GM10266 (cell line): Measurements from ENCODE around the gene BAZ1B.
"Not testable (repeated sequence)": the region's sequence is repeated elsewhere in the genome, so short reads cannot be mapped to it uniquely, and the experiment has no call there.

Experiments used
- DNase-seq: peaks from one replicate; pipeline ENCODE4 v3.0.0; 2012; ENCODE audit errors: extremely low spot score
- TF ChIP-seq, protein P1 (sequence below): IDR thresholded peaks from 2 replicates; pipeline ENCODE4 v1.5.1; 2012; ENCODE audit warnings: mild to moderate bottlenecking, low read depth; ENCODE audit not compliant: control insufficient read depth, insufficient read depth; ENCODE audit errors: missing control alignments

The BAZ1B gene

GRCh38 chr7:73507556-73507955, 14.5 kb downstream of the BAZ1B start:
- no peak for DNase-seq
- TF ChIP-seq, protein P1, sequence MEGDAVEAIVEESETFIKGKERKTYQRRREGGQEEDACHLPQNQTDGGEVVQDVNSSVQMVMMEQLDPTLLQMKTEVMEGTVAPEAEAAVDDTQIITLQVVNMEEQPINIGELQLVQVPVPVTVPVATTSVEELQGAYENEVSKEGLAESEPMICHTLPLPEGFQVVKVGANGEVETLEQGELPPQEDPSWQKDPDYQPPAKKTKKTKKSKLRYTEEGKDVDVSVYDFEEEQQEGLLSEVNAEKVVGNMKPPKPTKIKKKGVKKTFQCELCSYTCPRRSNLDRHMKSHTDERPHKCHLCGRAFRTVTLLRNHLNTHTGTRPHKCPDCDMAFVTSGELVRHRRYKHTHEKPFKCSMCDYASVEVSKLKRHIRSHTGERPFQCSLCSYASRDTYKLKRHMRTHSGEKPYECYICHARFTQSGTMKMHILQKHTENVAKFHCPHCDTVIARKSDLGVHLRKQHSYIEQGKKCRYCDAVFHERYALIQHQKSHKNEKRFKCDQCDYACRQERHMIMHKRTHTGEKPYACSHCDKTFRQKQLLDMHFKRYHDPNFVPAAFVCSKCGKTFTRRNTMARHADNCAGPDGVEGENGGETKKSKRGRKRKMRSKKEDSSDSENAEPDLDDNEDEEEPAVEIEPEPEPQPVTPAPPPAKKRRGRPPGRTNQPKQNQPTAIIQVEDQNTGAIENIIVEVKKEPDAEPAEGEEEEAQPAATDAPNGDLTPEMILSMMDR, result no peak

DNA sequence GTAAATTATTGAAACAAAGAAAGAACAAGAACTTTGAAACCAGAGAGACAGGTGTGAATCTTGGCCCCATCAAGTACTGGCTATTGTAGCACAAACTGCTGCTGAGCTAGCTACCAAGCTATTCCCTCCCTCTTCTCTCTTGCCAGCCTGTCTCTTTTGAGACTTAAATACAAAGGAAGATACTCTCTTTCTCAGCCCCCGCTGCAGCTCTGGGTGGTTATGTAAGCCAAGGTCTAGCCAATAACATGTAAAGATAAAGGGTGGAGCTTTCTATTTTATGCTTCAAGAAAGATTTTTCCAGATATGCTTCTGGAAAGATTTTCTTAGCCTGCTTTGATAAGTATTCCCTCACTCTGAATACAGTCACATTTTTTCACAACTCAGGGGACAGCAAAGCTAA, 17.2 kb downstream of the BAZ1B start:
- DNase-seq, result no peak
- TF ChIP-seq, protein P1, result no peak

GRCh38 chr7:73504017-73504416, 18.1 kb downstream of the BAZ1B start:
- TF ChIP-seq, protein P1, result no peak
- no peak for DNase-seq

- DNase-seq, result no peak
- TF ChIP-seq, protein P1, result no peak
Observed at GRCh38 chr7:73503229-73503628, 18.9 kb downstream of the BAZ1B start.

DNA sequence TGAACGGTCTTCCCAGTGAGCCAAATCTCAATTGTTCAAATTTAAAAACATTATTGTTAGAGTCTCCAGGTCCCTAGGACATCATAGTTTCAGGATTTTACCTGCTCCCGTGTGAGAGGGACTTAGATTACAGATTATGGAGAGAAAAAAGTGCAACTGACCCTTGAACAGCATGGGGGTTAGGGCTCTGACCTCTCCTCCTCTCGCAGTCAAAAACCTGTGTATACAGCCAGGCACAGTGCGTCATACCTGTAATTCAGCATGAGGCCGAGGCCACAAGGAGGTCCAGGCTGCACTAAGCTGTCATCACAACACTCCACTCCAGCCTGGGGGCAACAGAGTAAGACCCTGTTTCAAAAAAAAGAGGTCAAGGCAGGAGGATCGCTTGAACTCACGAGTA, 25.5 kb downstream of the BAZ1B start:
- TF ChIP-seq, protein P1, result no peak
- DNase-seq, result no peak

- DNase-seq, result not testable (repeated sequence)
Observed at GRCh38 chr7:73495507-73495906, 26.6 kb downstream of the BAZ1B start.

GRCh38 chr7:73489976-73490375, 32.1 kb downstream of the BAZ1B start:
- no peak for DNase-seq
- TF ChIP-seq, protein P1, result no peak

DNA sequence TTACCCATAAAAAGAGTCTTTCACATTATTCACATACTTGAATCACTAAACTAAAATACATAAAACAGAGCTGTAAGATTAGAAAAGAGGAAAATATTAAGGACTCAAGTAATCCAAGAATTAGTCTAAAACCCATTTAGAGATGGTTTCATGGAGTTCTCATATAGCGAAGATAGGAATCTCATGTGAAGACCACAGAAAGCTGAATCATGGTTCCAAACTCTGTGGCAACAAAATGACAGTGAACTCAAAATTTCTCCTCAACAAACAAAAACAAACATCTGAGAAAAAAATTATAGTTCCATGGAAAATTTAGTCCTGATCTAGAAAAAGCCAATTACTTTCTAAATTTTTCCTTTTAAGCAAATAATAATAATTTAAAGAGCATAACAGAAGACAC, 34.6 kb downstream of the BAZ1B start:
- no peak for DNase-seq
- TF ChIP-seq, protein P1, result no peak
